Upper lobe of left lung (tissue), 4 donors: ENCODE data around the gene CFAP251.

Experiments
- EP300 ChIP-seq, 4 donors: sonication (generic); formaldehyde crosslinking; IDR thresholded peaks; one replicate each; pipeline ENCODE4 v1.5.1; 2017; ENCODE audit warnings: antibody characterized with exemption in 4 of 4, control low read depth in 2 of 4
- POLR2AphosphoS5 ChIP-seq, 2 donors: sonication (generic); formaldehyde crosslinking; IDR thresholded peaks; one replicate each; pipeline ENCODE4 v1.5.1; 2017; ENCODE audit warnings: antibody characterized with exemption in 2 of 2
- TF ChIP-seq, protein P1 (sequence below), 6 experiments: fragments of 450-650 bp in 4 of 6; fragments of 200-600 bp in 2 of 6; sonication (generic) in 2 of 6; IDR thresholded peaks; one replicate each; pipeline ENCODE4 v1.5.1; 2016 to 2019; ENCODE audit warnings: antibody characterized with exemption in 6 of 6

- TF ChIP-seq EP300 (IDR thresholded peaks at IDR 0.05) (no peak), POLR2AphosphoS5 (IDR thresholded peaks at IDR 0.05) (no peak)
- TF ChIP-seq, protein P1, sequence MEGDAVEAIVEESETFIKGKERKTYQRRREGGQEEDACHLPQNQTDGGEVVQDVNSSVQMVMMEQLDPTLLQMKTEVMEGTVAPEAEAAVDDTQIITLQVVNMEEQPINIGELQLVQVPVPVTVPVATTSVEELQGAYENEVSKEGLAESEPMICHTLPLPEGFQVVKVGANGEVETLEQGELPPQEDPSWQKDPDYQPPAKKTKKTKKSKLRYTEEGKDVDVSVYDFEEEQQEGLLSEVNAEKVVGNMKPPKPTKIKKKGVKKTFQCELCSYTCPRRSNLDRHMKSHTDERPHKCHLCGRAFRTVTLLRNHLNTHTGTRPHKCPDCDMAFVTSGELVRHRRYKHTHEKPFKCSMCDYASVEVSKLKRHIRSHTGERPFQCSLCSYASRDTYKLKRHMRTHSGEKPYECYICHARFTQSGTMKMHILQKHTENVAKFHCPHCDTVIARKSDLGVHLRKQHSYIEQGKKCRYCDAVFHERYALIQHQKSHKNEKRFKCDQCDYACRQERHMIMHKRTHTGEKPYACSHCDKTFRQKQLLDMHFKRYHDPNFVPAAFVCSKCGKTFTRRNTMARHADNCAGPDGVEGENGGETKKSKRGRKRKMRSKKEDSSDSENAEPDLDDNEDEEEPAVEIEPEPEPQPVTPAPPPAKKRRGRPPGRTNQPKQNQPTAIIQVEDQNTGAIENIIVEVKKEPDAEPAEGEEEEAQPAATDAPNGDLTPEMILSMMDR (IDR thresholded peaks at IDR 0.05): no peak
Measured at GRCh38 chr12:121889274-121889624, 29.1 kb upstream of the CFAP251 start.
